ENCODE measurements around the gene MDFIC. TPM values are rescaled to one million over a fixed set of nuclear protein-coding genes. Genes with fewer than 3 reads are reported as not detected.

The MDFIC gene
- total and polyA plus RNA-seq, 2 experiments from 2014 or later = 3.0 to 5.2 TPM

DNA sequence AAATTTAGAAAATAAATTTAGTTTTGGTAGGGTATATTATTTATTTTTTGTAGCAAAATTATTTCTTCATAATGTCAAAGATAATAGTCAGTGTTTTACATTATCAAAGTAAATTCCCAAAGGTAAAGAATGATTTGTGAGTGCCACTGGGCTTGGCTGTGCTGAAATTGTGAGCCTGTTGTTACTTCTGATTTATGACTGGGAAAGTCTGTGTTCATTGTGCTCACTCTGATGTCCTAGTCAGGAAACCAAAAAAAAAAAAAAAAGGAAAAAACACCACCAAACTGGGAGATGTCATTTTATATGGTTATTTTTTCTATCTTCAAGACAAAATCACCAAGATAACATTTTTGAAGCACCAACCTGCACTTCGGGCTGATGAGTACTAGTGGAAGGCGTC lies 44.3 kb downstream of the MDFIC start:
- no peaks in the 10 kb centered on the region for H3K79me2 ChIP-seq (replicated peaks; ENCODE audit: insufficient read depth)
- no peak overlapping the region for H3K4me3 ChIP-seq
- no peaks in the 10 kb centered on the region for H3F3A ChIP-seq (replicated peaks; ENCODE audit: low read depth)
- no peaks in the 10 kb centered on the region for H3K9me2 ChIP-seq (ENCODE audit: insufficient read depth)
- Mint-ChIP-seq H3K36me3 (ENCODE audit: low read depth) (no peaks in the 10 kb centered on the region), H3K9me3 (no peaks in the 10 kb centered on the region), H3K27me3 (ENCODE audit: insufficient read depth, low read depth, poor library complexity) (no peaks in the 10 kb centered on the region), H3K4me1 (peaks cover 5% of the 10 kb centered on the region; the same call in 2 of the 3 replicates), H3K27ac (no peak overlapping the region), H3K4me3 (no peak overlapping the region)
- no peak for DNase-seq (ENCODE audit: low spot score)
- H2AFZ ChIP-seq = no peak overlapping the region
- H3K27ac ChIP-seq (ENCODE audit: low read depth) = no peak overlapping the region
- no peak for ATAC-seq
- no peaks in the 10 kb centered on the region for H3K36me3 ChIP-seq (ENCODE audit: insufficient read depth)
- H3K4me2 ChIP-seq = no peak overlapping the region
- H4K20me1 ChIP-seq (replicated peaks; ENCODE audit: insufficient read depth) = 0 out of 2 replicates have a peak, but pooled peaks cover 2% of the 10 kb centered on the region
- peaks cover under 1% of the 10 kb centered on the region for H3K4me1 ChIP-seq (ENCODE audit: insufficient read depth)
- no peaks in the 10 kb centered on the region for H3K27me3 ChIP-seq (ENCODE audit: insufficient read depth)
- TF ChIP-seq JUNB (IDR thresholded peaks at IDR 0.05; ENCODE audit: unreplicated experiment) (no peak), ZNF462 (CRISPR knock-in tag; IDR thresholded peaks at IDR 0.05) (no peak), REST (IDR thresholded peaks at IDR 0.05; ENCODE audit: unreplicated experiment) (no peak), POLR2AphosphoS5 (IDR thresholded peaks at IDR 0.05; ENCODE audit: low read depth) (no peak), EZH2phosphoT487 (IDR thresholded peaks at IDR 0.05; ENCODE audit: unreplicated experiment) (no peak), EZH2 (IDR thresholded peaks at IDR 0.05; ENCODE audit: low read depth, unreplicated experiment) (no peak)
- TF ChIP-seq, protein P1, sequence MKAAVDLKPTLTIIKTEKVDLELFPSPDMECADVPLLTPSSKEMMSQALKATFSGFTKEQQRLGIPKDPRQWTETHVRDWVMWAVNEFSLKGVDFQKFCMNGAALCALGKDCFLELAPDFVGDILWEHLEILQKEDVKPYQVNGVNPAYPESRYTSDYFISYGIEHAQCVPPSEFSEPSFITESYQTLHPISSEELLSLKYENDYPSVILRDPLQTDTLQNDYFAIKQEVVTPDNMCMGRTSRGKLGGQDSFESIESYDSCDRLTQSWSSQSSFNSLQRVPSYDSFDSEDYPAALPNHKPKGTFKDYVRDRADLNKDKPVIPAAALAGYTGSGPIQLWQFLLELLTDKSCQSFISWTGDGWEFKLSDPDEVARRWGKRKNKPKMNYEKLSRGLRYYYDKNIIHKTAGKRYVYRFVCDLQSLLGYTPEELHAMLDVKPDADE (IDR thresholded peaks at IDR 0.05) = no peak
